ENCODE results near the gene PDAP1. TPM values are rescaled to one million over a fixed set of nuclear protein-coding genes. Genes with fewer than 3 reads are reported as not detected.

The PDAP1 gene
- total and polyA plus RNA-seq, 2 of the 13 experiments (the other 11 are each of a cell fraction or from before 2014, with no cell fraction given) = 13.0 to 100 TPM

DNA sequence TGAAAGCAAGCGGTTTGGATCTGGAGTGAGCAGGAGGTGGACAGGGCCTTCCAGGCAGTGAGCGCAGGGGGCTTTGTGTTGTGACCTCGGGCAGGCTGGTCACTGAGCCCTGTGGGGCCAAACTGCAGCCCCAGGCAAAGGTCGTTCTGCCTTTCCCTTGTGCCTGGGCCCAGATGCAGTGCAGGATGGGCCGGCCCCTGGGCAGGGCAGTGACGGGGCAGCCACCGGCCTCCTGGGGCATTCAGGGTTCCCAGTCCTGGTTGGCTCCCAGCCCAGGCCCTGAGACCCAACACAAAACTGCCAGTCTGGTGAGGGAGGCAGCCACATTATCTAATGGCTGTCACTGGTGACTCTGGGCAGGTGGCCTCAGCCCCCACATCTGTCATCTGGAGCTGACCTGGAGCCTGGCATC is 26.7 kb downstream of the PDAP1 start (continued):
- TF ChIP-seq ZNF3 (CRISPR knock-in tag; IDR thresholded peaks at IDR 0.05) = no peak
- TF ChIP-seq ZNF256 (CRISPR knock-in tag; conservative IDR thresholded peaks at IDR 0.05) = no peak
- TF ChIP-seq LCORL (IDR thresholded peaks at IDR 0.05) = no peak
- peak; percentile 85 for TF ChIP-seq LCORL (CRISPR knock-in tag; IDR thresholded peaks at IDR 0.05)
- TF ChIP-seq, protein P1, sequence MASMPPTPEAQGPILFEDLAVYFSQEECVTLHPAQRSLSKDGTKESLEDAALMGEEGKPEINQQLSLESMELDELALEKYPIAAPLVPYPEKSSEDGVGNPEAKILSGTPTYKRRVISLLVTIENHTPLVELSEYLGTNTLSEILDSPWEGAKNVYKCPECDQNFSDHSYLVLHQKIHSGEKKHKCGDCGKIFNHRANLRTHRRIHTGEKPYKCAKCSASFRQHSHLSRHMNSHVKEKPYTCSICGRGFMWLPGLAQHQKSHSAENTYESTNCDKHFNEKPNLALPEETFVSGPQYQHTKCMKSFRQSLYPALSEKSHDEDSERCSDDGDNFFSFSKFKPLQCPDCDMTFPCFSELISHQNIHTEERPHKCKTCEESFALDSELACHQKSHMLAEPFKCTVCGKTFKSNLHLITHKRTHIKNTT (CRISPR knock-in tag; IDR thresholded peaks at IDR 0.05) = no peak
- TF ChIP-seq GABPA (IDR thresholded peaks at IDR 0.05; ENCODE audit: low read depth, low read length) = no peak
- no peak for TF ChIP-seq GABPA (CRISPR knock-in tag; IDR thresholded peaks at IDR 0.05; ENCODE audit: low read depth)
- no peak for TF ChIP-seq MTA3 (CRISPR knock-in tag; IDR thresholded peaks at IDR 0.05)
- TF ChIP-seq ZNF468 (CRISPR knock-in tag; IDR thresholded peaks at IDR 0.05) = no peak
- TF ChIP-seq, protein P2, sequence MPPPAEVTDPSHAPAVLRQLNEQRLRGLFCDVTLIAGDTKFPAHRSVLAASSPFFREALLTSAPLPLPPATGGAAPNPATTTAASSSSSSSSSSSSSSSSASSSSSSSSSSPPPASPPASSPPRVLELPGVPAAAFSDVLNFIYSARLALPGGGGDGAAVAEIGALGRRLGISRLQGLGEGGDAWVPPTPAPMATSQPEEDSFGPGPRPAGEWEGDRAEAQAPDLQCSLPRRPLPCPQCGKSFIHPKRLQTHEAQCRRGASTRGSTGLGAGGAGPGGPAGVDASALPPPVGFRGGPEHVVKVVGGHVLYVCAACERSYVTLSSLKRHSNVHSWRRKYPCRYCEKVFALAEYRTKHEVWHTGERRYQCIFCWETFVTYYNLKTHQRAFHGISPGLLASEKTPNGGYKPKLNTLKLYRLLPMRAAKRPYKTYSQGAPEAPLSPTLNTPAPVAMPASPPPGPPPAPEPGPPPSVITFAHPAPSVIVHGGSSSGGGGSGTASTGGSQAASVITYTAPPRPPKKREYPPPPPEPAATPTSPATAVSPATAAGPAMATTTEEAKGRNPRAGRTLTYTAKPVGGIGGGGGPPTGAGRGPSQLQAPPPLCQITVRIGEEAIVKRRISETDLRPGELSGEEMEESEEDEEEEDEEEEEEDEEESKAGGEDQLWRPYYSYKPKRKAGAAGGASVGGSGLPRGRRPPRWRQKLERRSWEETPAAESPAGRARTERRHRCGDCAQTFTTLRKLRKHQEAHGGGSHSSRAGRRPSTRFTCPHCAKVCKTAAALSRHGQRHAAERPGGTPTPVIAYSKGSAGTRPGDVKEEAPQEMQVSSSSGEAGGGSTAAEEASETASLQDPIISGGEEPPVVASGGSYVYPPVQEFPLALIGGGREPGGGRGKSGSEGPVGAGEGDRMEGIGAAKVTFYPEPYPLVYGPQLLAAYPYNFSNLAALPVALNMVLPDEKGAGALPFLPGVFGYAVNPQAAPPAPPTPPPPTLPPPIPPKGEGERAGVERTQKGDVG (CRISPR knock-in tag; IDR thresholded peaks at IDR 0.05; ENCODE audit: borderline replicate concordance) = no peak
- TF ChIP-seq GPN1 (CRISPR knock-in tag; IDR thresholded peaks at IDR 0.05; ENCODE audit: borderline replicate concordance) = no peak
- no peak for TF ChIP-seq SOX5 (CRISPR knock-in tag; IDR thresholded peaks at IDR 0.05; ENCODE audit: borderline replicate concordance)
- TF ChIP-seq, protein P3, sequence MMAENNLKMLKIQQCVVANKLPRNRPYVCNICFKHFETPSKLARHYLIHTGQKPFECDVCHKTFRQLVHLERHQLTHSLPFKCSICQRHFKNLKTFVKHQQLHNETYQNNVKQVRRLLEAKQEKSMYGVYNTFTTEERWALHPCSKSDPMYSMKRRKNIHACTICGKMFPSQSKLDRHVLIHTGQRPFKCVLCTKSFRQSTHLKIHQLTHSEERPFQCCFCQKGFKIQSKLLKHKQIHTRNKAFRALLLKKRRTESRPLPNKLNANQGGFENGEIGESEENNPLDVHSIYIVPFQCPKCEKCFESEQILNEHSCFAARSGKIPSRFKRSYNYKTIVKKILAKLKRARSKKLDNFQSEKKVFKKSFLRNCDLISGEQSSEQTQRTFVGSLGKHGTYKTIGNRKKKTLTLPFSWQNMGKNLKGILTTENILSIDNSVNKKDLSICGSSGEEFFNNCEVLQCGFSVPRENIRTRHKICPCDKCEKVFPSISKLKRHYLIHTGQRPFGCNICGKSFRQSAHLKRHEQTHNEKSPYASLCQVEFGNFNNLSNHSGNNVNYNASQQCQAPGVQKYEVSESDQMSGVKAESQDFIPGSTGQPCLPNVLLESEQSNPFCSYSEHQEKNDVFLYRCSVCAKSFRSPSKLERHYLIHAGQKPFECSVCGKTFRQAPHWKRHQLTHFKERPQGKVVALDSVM (CRISPR knock-in tag; IDR thresholded peaks at IDR 0.05) = no peak
- no peak for TF ChIP-seq ZFP90 (CRISPR knock-in tag; IDR thresholded peaks at IDR 0.05; ENCODE audit: borderline replicate concordance)
- 0 out of 2 replicates have a peak, but pooled peaks have one; percentile 29 for TF ChIP-seq ZNF710 (CRISPR knock-in tag; IDR thresholded peaks at IDR 0.05; ENCODE audit: borderline replicate concordance)
- no peak for TF ChIP-seq ZBTB3 (CRISPR knock-in tag; IDR thresholded peaks at IDR 0.05; ENCODE audit: borderline replicate concordance, low read depth)
- TF ChIP-seq GATAD1 (CRISPR knock-in tag; IDR thresholded peaks at IDR 0.05) = no peak
- no peak for TF ChIP-seq ATF1 (CRISPR knock-in tag; IDR thresholded peaks at IDR 0.05)
